Measurements from ENCODE around the gene BGLAP. TPM values are rescaled to one million over a fixed set of nuclear protein-coding genes. Genes with fewer than 3 reads are reported as not detected.

BGLAP gene
- total RNA-seq, 2 experiments from 2014 or later: 3.3 to 4.8 TPM

DNA sequence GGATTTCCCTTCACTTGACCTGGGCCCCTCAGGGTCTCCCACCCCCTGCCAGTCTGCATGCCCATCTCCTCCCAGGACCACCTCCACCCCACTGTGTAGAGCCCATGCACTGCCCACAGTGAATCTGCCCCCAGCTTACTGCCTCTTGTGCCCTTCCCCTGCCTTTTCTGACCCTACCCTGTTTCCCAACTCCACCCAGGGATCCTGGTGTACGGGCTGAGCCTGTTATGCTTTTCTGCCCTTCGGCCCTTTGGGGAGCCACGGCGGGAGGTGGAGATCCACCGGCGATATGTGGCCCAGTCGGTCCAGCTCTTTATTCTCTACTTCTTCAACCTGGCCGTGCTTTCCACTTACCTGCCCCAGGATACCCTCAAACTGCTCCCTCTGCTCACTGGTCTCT lies 44.1 kb downstream of the BGLAP start:
- ATAC-seq (ENCODE audit: low read depth) (no peak), DNase-seq (no peak)
- Mint-ChIP-seq H3K27me3 (no peaks in the 10 kb centered on the region), H3K4me1 (peaks cover 15% of the 10 kb centered on the region), H3K36me3 (peaks cover 9% of the 10 kb centered on the region), H3K9me3 (no peaks in the 10 kb centered on the region), H3K27ac (no peak overlapping the region), H3K4me3 (no peak overlapping the region)
- POLR2A ChIA-PET: no interaction called here

DNA sequence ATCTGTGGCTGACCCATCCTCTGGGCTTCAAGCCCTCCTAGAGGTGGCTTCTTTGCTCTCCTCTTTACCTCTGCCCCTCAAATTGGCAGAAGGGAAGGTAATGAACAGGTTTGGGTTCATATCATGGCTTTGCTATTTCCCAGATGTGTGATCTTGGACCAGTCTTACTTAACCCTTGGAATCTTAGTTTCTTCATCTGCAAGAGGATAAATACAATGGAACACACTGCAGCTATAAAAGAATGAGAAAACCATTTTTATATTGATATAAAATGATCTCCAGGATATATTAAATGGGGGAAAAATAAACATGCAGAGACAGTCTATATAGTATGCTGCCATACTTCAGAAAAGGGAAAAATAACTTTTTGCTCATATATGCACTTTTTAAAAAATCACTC lies 47.9 kb downstream of the BGLAP start:
- H3K9me3 Mint-ChIP-seq: no peaks in the 10 kb centered on the region
- H3K27me3 Mint-ChIP-seq: no peaks in the 10 kb centered on the region
- peaks cover 3% of the 10 kb centered on the region for H3K4me1 Mint-ChIP-seq
- POLR2A ChIA-PET: no interaction called here
- H3K27ac Mint-ChIP-seq: no peak overlapping the region
- H3K36me3 Mint-ChIP-seq: peaks cover 7% of the 10 kb centered on the region
- no peak overlapping the region for H3K4me3 Mint-ChIP-seq
- no peak for DNase-seq
- no peak for ATAC-seq (ENCODE audit: low read depth)

DNA sequence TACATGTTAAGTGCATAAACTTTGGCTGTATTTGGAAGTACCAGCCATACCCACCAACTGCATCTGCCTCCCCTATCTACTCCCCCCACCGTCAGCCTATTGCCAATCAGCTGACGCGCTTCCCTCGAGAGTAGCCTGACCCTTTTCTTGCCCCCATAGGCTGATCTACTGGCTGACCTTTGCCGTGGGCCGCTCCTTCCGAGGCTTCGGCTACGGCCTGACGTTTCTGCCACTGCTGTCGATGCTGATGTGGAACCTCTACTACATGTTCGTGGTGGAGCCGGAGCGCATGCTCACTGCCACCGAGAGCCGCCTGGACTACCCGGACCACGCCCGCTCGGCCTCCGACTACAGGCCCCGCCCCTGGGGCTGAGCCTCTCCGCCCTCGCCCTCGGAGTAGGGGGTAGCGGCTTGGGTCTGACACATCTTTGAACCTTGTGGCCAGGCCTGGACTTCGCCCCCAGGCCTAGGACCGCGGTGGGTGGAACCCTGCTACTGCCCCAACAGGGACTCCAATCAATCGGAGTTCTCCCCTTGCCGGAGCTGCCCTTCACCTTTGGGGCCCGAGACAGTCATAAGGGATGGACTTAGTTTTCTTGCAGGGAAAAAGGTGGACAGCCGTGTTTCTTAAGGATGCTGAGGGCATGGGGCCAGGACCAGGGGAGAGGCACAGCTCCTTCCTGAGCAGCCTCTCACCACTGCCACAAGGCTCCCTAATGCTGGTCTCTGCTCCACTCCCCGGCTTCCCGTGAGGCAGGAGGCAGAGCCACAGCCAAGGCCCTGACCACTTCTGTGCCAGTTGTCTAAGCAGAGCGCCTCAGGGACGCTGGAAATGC lies 49.5 kb downstream of the BGLAP start:
- Mint-ChIP-seq H3K27ac (peak overlapping the region; percentile 28), H3K27me3 (no peaks in the 10 kb centered on the region), H3K9me3 (no peaks in the 10 kb centered on the region), H3K36me3 (peaks cover 3% of the 10 kb centered on the region), H3K4me1 (peaks cover 10% of the 10 kb centered on the region), H3K4me3 (no peak overlapping the region)
- POLR2A ChIA-PET: interaction anchor here (0.8 kb wide), 1 partner anchor 9 kb away, joined by 3 read pairs; the partner anchor contains the start of gene SMG5
- DNase-seq: no peak
- no peak for ATAC-seq (ENCODE audit: low read depth)

Other genes starting within 250 kb of the BGLAP start
- 100 to 1,000 TPM; 204 to 205 TPM for gene SSR2, start 221.2 kb upstream of the BGLAP start, total RNA-seq
- gene UBQLN4, start 188.4 kb upstream of the BGLAP start, total RNA-seq: 10 to 100 TPM; 31.9 to 37.9 TPM
- gene LAMTOR2, start 187.4 kb upstream of the BGLAP start, total RNA-seq: 10 to 100 TPM; 50.9 to 52.6 TPM
- gene RAB25, start 181.0 kb upstream of the BGLAP start, total RNA-seq: under 1 TPM; 0.86 to 0.91 TPM
- under 1 TPM; 0.09 to 0.11 TPM for gene MEX3A, start 159.7 kb upstream of the BGLAP start, total RNA-seq
- 10 to 100 TPM; 11.7 to 13.0 TPM for gene LMNA, start 127.5 kb upstream of the BGLAP start, total RNA-seq
- gene SEMA4A, start 88.6 kb upstream of the BGLAP start, total RNA-seq: 10 to 100 TPM in 1 of 2 experiments, 1 to 10 TPM in 1; 9.8 to 10.2 TPM
- 10 to 100 TPM; 30.9 to 35.3 TPM for gene SLC25A44, start 48.1 kb upstream of the BGLAP start, total RNA-seq
- gene PMF1, start 29.2 kb upstream of the BGLAP start, total RNA-seq: 10 to 100 TPM; 66.2 to 71.2 TPM
- 1 to 10 TPM; 7.0 TPM for gene PAQR6, start 5.9 kb downstream of the BGLAP start, total RNA-seq
- 10 to 100 TPM; 72.3 to 76.4 TPM for gene SMG5, start 40.6 kb downstream of the BGLAP start, total RNA-seq
- gene TMEM79, start 42.1 kb downstream of the BGLAP start, total RNA-seq: 10 to 100 TPM; 12.3 to 12.8 TPM
- 10 to 100 TPM; 27.5 to 27.8 TPM for gene GLMP, start 53.5 kb downstream of the BGLAP start, total RNA-seq
- not detected for gene VHLL, start 57.1 kb downstream of the BGLAP start, total RNA-seq
- gene CCT3, start 96.1 kb downstream of the BGLAP start, total RNA-seq: 100 to 1,000 TPM; 163 to 165 TPM
- not detected for gene TSACC, start 96.3 kb downstream of the BGLAP start, total RNA-seq
- not detected for gene RHBG, start 127.0 kb downstream of the BGLAP start, total RNA-seq

Data from activated naive CD8-positive, alpha-beta T cell treated with anti-CD3 and anti-CD28 coated beads, Interleukin-2, amount 10 ng/mL, durations not matched to agents 7 days and 5 days (primary cell).